ENCODE results near the gene CYS1. TPM values are rescaled to one million over a fixed set of nuclear protein-coding genes. Genes with fewer than 3 reads are reported as not detected.

The CYS1 gene
- total and polyA plus RNA-seq, 2 of the 13 experiments (the other 11 are each of a cell fraction or from before 2014, with no cell fraction given) = 0.04 TPM; not detected in 1

- TF ChIP-seq ZNF609 (CRISPR knock-in tag; IDR thresholded peaks at IDR 0.05; ENCODE audit: borderline replicate concordance) (no peak), KLF16 (CRISPR knock-in tag; IDR thresholded peaks at IDR 0.05) (no peak), ZFX (CRISPR knock-in tag; IDR thresholded peaks at IDR 0.05; ENCODE audit: low read depth) (no peak), NR2C2 (CRISPR knock-in tag; IDR thresholded peaks at IDR 0.05; ENCODE audit: borderline replicate concordance) (no peak), YY1 (IDR thresholded peaks at IDR 0.05; ENCODE audit: insufficient read depth, insufficient replicate concordance, low read depth, low read length) (no peak), ZNF510 (CRISPR knock-in tag; IDR thresholded peaks at IDR 0.05; ENCODE audit: low read depth) (no peak), ZNF557 (CRISPR knock-in tag; IDR thresholded peaks at IDR 0.05) (no peak), ZNF800 (CRISPR knock-in tag; IDR thresholded peaks at IDR 0.05) (peak; percentile 57; the same call in 1 of the 2 replicates), TGIF2 (CRISPR knock-in tag; IDR thresholded peaks at IDR 0.05) (no peak), MEIS2 (CRISPR knock-in tag; IDR thresholded peaks at IDR 0.05) (no peak), CEBPG (CRISPR knock-in tag; IDR thresholded peaks at IDR 0.05) (no peak), TMF1 (CRISPR knock-in tag; IDR thresholded peaks at IDR 0.05; ENCODE audit: low read depth) (no peak), TIGD3 (CRISPR knock-in tag; IDR thresholded peaks at IDR 0.05; ENCODE audit: borderline replicate concordance) (no peak), HOMEZ (CRISPR knock-in tag; IDR thresholded peaks at IDR 0.05; ENCODE audit: low read depth) (no peak), MATR3 (CRISPR knock-in tag; IDR thresholded peaks at IDR 0.05) (no peak), YEATS2 (CRISPR knock-in tag; IDR thresholded peaks at IDR 0.05; ENCODE audit: borderline replicate concordance) (no peak), ZNF724P (CRISPR knock-in tag; IDR thresholded peaks at IDR 0.05; ENCODE audit: borderline replicate concordance) (no peak)
Observed at GRCh38 chr2:10079266-10079869, 843 bp downstream of the CYS1 start (continued).

Data from HepG2 (cell line).